AG08396 (cell line): ENCODE results near the gene IER5.

Source experiments
- DNase-seq: peaks from one replicate; pipeline ENCODE4 v3.0.0; 2012; ENCODE audit warnings: low spot score, mixed read lengths

Gene IER5

GRCh38 chr1:181077576-181078242 lies 10.8 kb upstream of the IER5 start:
- DNase-seq, result no peak

GRCh38 chr1:181079382-181079781 lies 9.1 kb upstream of the IER5 start:
- DNase-seq, result no peak

GRCh38 chr1:181079920-181080319 lies 8.6 kb upstream of the IER5 start:
- DNase-seq, result no peak

GRCh38 chr1:181080556-181080955 lies 7.9 kb upstream of the IER5 start:
- DNase-seq, result no peak

- DNase-seq, result no peak
These were observed 7.1 kb upstream of the IER5 start for GRCh38 chr1:181081395-181081794.

- no peak for DNase-seq
These were observed 4.5 kb upstream of the IER5 start for GRCh38 chr1:181083842-181084605.

GRCh38 chr1:181084606-181084969 lies 3.9 kb upstream of the IER5 start:
- no peak for DNase-seq

GRCh38 chr1:181086091-181086490 lies 2.4 kb upstream of the IER5 start:
- DNase-seq, result no peak

GRCh38 chr1:181086926-181087325 lies 1.6 kb upstream of the IER5 start:
- DNase-seq, result peak; percentile 52

GRCh38 chr1:181087400-181087901 lies 1.0 kb upstream of the IER5 start:
- DNase-seq, result no peak

- no peak for DNase-seq
These were observed 646 bp downstream of the IER5 start for GRCh38 chr1:181089017-181089675.

GRCh38 chr1:181089676-181090544 lies 1.4 kb downstream of the IER5 start:
- DNase-seq, result peak; percentile 44

- DNase-seq, result no peak
These were observed 2.2 kb downstream of the IER5 start for GRCh38 chr1:181090641-181091126.

GRCh38 chr1:181091309-181092040 lies 3.0 kb downstream of the IER5 start:
- DNase-seq, result no peak

- no peak for DNase-seq
These were observed 3.6 kb downstream of the IER5 start for GRCh38 chr1:181092056-181092455.

- DNase-seq, result no peak
These were observed 4.5 kb downstream of the IER5 start for GRCh38 chr1:181092883-181093458.

GRCh38 chr1:181094416-181095212 lies 6.1 kb downstream of the IER5 start:
- DNase-seq, result peak; percentile 80

- no peak for DNase-seq
These were observed 6.8 kb downstream of the IER5 start for GRCh38 chr1:181095260-181095659.

GRCh38 chr1:181095763-181096184 lies 7.3 kb downstream of the IER5 start:
- DNase-seq, result no peak

GRCh38 chr1:181097242-181097641 lies 8.7 kb downstream of the IER5 start:
- no peak for DNase-seq
